Muscle of back (tissue), 11 donors: ENCODE data around the gene LHPP. TPM values are rescaled to one million over a fixed set of nuclear protein-coding genes. Genes with fewer than 3 reads are reported as not detected.
A peak's percentile ranks its signal among the peaks of the same experiment; 100 is the strongest.

ENCODE experiments used
- DNase-seq, 3 donors: peaks; one replicate each; pipeline versions ENCODE4 v3.0.0 to v3.0.0-alpha.2; 2013
- polyA plus RNA-seq, 10 donors: library from polyadenylated mRNA; unstranded; fragments of 120-200 nt; gene quantifications; one replicate each; pipeline ENCODE4 v1.2.1, GENCODE V29; 2013; ENCODE audit not compliant: insufficient read length in 10 of 10

The LHPP gene
- polyA plus RNA-seq, 10 donors = 5.2 to 8.6 (median 7.5) TPM

- DNase-seq = no peak
These were observed 14.5 kb upstream of the LHPP start for GRCh38 chr10:124446830-124447750.

- DNase-seq = no peak
These were observed 13.7 kb upstream of the LHPP start for GRCh38 chr10:124447751-124448466.

GRCh38 chr10:124448696-124449169 lies 12.9 kb upstream of the LHPP start:
- no peak for DNase-seq

- DNase-seq = no peak
These were observed 12.2 kb upstream of the LHPP start for GRCh38 chr10:124449170-124450011.

GRCh38 chr10:124450012-124450782 lies 11.4 kb upstream of the LHPP start, which contains the start of gene NKX1-2:
Gene NKX1-2, minus strand, starts transcription at chr10:124450035. Its CDS starts 92 bp downstream, at chr10:124449943.
- DNase-seq = peak in 1 of 3 donors; percentile 25

- DNase-seq = no peak
These were observed 10.9 kb upstream of the LHPP start for GRCh38 chr10:124450783-124451057.

GRCh38 chr10:124451276-124451675 lies 10.3 kb upstream of the LHPP start:
- no peak for DNase-seq

- DNase-seq = no peak
These were observed 7.5 kb upstream of the LHPP start for GRCh38 chr10:124453960-124454610.

- DNase-seq = no peak
These were observed 6.2 kb upstream of the LHPP start for GRCh38 chr10:124455441-124455840.

GRCh38 chr10:124458473-124458872 lies 3.1 kb upstream of the LHPP start:
- DNase-seq = no peak

GRCh38 chr10:124458889-124459288 lies 2.7 kb upstream of the LHPP start:
- DNase-seq = no peak

- no peak for DNase-seq
These were observed 2.2 kb upstream of the LHPP start for GRCh38 chr10:124459395-124459794.

GRCh38 chr10:124460144-124460543 lies 1.5 kb upstream of the LHPP start:
- no peak for DNase-seq

- no peak for DNase-seq
These were observed 699 bp downstream of the LHPP start for GRCh38 chr10:124462348-124462695.

GRCh38 chr10:124464028-124464965 lies 2.7 kb downstream of the LHPP start:
- DNase-seq = no peak

GRCh38 chr10:124465003-124465776 lies 3.6 kb downstream of the LHPP start:
- no peak for DNase-seq

GRCh38 chr10:124465777-124466488 lies 4.3 kb downstream of the LHPP start:
- no peak for DNase-seq

- DNase-seq = no peak
These were observed 5.5 kb downstream of the LHPP start for GRCh38 chr10:124467165-124467564.
